ENCODE results near the gene CSNK1G2.

Gene CSNK1G2

GRCh38 chr19:1962674-1963073 is 21.7 kb downstream of the CSNK1G2 start:
- DNase-seq, result no peak

- DNase-seq, result no peak
Measured at GRCh38 chr19:1967087-1967608, 26.2 kb downstream of the CSNK1G2 start.

DNA sequence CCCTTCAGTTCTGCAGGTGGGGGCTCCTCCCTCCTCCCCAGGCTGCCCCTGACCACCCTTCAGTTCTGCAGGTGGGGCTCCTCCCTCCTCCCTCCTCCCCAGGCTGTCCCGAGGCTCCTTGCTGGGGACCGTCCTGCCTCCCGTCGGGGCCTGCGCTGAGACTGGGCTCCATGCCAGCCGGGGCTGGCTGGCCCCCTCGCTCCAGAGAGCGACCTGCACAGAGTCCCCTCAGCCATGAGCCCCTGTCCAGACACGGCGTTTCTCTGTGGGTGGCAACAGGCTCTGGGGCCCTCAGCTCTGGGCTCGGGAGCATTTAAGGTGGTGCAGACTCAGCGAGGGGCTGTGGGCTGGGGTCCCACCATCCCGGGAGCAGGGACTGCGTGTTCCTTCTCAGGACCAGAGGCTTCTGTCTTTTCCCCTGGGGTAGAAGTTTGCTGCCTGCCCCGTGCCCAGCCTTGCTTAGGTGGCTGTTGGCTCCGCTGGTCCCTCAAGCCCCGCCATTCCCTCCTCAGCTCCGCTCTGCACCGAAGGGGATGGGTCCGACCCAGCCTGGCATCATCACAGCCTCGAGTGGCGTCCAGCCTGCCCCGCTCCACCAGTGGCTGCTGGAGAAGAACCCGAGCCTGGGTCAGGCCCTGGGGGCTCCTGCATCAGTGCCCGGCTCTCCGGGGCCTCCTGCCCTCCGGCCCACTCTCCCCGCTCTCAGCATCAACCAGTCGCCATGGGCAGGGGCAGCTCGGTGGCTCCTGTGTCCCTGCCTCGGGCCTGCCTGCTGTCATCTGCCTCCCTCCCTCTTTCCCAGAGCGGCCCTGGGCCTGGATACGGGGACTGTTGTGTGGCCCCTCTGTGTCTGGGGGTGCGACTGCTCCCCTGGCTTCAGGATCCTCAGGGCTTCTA is 27.6 kb downstream of the CSNK1G2 start:
- no peak for DNase-seq

DNA sequence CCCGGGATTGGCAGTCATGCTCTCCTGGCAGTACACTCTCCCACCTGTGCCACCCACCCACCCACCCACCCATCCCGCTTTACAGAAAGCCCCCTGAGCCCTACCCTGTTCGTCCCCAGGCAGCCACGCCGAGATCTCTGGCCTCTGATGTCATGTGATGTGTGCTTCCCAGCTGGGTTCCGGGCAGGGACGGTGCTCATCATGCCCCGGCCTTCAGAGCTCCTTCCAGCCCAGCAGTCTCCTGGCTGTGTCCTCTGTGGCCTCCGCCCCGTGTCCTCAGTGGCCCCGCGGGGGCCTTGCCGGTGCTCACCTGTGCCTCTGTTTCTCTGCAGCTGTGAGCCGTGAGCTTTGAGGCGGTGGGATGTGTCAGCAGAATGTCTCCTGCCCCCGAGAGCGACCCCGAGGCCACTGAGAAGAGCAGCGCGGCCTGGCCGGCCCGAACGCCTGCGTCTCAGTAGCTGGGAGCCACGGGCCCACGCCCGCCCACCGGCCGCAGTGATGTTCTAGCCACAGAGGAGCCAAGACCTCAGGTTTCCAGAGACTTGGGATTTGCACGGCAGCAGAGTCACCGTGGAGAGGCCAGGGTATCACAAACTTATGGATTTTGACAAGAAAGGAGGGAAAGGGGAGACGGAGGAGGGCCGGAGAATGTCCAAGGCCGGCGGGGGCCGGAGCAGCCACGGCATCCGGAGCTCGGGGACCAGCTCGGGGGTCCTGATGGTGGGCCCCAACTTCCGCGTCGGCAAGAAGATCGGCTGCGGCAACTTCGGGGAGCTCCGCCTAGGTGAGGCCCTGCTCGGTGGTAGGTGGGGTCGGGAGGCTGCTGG is 28.4 kb downstream of the CSNK1G2 start:
- no peak for DNase-seq

GRCh38 chr19:1970003-1970805 is 29.2 kb downstream of the CSNK1G2 start:
- no peak for DNase-seq

- DNase-seq, result no peak
Measured at GRCh38 chr19:1970806-1971502, 30.0 kb downstream of the CSNK1G2 start.

GRCh38 chr19:1974381-1975161 is 33.6 kb downstream of the CSNK1G2 start:
- DNase-seq, result no peak

- DNase-seq, result peak in 14 of 58 donors; percentile 11 to 54 (median 28)
Measured at GRCh38 chr19:1975162-1975480, 34.1 kb downstream of the CSNK1G2 start.

GRCh38 chr19:1977120-1977519 is 36.1 kb downstream of the CSNK1G2 start:
- DNase-seq, result no peak

DNA sequence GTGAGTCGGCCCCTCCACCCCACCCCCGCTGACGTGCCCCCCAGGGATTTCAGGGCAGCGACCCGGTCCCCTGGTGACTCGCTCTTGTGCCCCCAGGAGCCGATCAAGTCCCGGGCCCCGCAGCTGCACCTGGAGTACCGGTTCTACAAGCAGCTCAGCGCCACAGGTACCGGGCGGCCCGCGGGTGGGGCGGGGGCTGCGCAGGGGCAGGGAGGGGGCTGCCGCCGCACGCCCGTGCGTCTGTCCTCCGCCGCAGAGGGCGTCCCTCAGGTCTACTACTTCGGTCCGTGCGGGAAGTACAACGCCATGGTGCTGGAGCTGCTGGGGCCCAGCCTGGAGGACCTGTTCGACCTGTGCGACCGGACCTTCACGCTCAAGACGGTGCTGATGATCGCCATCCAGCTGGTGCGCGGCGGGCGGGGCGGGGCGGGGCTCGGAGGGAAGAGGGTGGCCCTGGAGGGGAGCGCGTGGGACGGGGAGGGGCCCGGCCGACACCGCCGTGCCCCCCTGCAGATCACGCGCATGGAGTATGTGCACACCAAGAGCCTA is 37.4 kb downstream of the CSNK1G2 start:
- no peak for DNase-seq

DNA sequence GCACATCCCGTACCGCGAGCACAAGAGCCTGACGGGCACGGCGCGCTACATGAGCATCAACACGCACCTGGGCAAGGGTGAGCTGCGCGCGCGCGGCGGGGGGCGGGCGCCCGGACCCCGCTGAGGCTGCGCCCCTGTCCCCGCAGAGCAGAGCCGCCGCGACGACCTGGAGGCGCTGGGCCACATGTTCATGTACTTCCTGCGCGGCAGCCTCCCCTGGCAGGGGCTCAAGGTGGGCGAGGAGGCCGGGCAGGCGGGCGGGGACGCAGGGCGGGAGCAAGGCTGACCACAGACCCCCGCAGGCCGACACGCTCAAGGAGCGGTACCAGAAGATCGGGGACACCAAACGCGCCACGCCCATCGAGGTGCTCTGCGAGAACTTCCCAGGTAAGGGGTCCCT is 38.0 kb downstream of the CSNK1G2 start:
- no peak for DNase-seq

GRCh38 chr19:1979642-1980041 is 38.7 kb downstream of the CSNK1G2 start:
- no peak for DNase-seq

DNA sequence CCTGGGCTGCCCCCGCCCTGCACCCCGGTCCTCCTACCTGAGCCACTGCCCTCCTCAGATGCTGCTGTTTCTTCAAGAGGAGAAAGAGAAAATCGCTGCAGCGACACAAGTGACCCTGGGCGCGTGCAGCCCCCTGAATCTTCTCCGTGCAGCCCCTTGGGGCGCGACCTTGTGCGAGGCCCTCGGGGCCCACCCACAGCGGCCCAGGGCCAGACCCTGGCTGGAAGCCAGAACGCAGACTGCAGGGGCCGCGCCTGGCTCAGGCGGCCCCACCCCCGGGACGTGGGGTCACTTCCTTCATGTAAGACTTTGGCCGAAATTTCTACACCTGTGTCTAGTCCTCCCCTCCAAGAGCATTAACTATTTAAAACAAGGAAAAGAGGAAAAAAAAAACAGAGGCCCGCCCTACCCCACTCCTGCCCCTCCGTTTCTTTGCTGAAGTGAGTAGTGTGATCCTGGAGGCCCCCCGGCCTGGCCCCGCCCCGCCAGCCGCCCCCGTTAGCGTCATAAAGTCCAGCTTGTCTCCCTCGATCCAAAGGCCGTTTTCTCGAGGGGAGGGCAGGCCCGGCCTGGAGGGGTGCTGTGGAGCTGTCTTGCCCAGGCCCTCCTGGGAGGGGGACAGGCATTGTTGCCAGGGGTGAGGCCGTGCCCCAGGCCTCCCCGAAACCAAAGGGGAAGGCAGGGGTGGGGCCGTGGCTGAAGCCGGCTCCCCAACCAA is 39.3 kb downstream of the CSNK1G2 start:
- DNase-seq, result no peak

DNA sequence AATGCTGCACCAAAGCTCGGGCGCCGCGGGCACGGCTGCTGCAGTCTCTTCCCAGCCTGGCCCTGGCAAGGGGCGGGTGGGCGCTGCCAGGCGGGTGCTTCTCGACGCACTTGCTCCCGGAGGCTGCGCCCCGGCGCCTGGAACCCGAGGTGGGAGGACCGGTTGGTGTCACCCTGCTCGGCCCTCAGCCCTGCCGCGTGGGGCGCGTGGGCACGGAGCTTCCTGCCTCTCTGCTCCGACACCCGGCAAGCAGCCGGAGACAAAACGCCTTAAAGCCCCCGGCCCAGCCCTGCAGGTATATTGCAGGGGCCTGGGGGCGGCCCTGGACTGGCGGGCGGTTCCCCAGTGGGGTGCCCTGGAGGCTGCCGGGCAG is 39.8 kb downstream of the CSNK1G2 start:
- DNase-seq, result no peak

GRCh38 chr19:1981253-1981652 is 40.3 kb downstream of the CSNK1G2 start:
- no peak for DNase-seq

- no peak for DNase-seq
Measured at GRCh38 chr19:1984357-1984756, 43.4 kb downstream of the CSNK1G2 start.

GRCh38 chr19:1985588-1986356 is 44.8 kb downstream of the CSNK1G2 start:
- no peak for DNase-seq
